ENCODE results near the gene SDR9C7. TPM values are rescaled to one million over a fixed set of nuclear protein-coding genes. Genes with fewer than 3 reads are reported as not detected.
"Not testable (repeated sequence)": the region's sequence is repeated elsewhere in the genome, so short reads cannot be mapped to it uniquely, and the experiment has no call there.

The SDR9C7 gene
- total RNA-seq, 4 donors from 2014 or later = 0.26 to 0.49 TPM; not detected in 2

- DNase-seq = no peak
- Histone ChIP-seq H3K4me1 (no peaks in the 10 kb centered on the region), H3K36me3 (no peaks in the 10 kb centered on the region), H3K4me3 (no peak overlapping the region), H3K27ac (no peak overlapping the region), H3K27me3 (no peaks in the 10 kb centered on the region), H3K9me3 (no peaks in the 10 kb centered on the region)
- TF ChIP-seq POLR2A (IDR thresholded peaks at IDR 0.05) = no peak
- TF ChIP-seq CTCF (IDR thresholded peaks at IDR 0.05) = no peak
- intact Hi-C loops (cut with DNase I; ENCODE audit: low total_unique reads) = no loop called here
These were observed 4.4 kb downstream of the SDR9C7 start for GRCh38 chr12:56929780-56930179.

DNA sequence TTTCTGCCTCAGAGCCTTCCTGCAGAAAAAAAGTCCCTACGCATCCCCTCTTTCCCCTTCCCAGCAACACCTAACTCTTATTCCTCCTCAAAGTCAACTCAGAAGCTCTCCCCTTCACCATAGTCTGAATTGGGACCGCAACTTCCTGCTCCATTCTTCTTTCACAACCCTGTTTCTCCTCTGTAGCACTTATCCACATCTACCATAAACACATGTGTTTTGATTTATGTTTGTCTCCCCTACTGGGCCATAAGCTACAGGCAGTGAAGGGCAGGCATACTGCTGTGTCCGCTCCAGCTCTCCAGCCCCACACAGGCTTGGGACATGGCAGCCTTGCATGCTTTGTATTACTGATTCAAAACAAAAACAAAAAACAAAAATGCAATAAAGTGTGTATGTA lies 5.9 kb downstream of the SDR9C7 start:
- Histone ChIP-seq H3K36me3 (no peaks in the 10 kb centered on the region), H3K9me3 (no peaks in the 10 kb centered on the region), H3K4me3 (no peak overlapping the region), H3K27me3 (no peaks in the 10 kb centered on the region), H3K27ac (no peak overlapping the region), H3K4me1 (no peaks in the 10 kb centered on the region)
- TF ChIP-seq CTCF (IDR thresholded peaks at IDR 0.05) = no peak
- intact Hi-C loops (cut with DNase I; ENCODE audit: low total_unique reads) = no loop called here
- no peak for DNase-seq

GRCh38 chr12:56927281-56927680 lies 6.9 kb downstream of the SDR9C7 start:
- H3K27ac ChIP-seq = no peak overlapping the region
- no peaks in the 10 kb centered on the region for H3K36me3 ChIP-seq
- intact Hi-C loops (cut with DNase I; ENCODE audit: low total_unique reads) = no loop called here
- DNase-seq = no peak
- no peaks in the 10 kb centered on the region for H3K9me3 ChIP-seq
- no peaks in the 10 kb centered on the region for H3K4me1 ChIP-seq
- H3K27me3 ChIP-seq = no peaks in the 10 kb centered on the region
- TF ChIP-seq CTCF (IDR thresholded peaks at IDR 0.05) (no peak), POLR2A (IDR thresholded peaks at IDR 0.05) (no peak)
- no peak overlapping the region for H3K4me3 ChIP-seq

- H3K4me1 ChIP-seq = no peaks in the 10 kb centered on the region
- no peak overlapping the region for H3K27ac ChIP-seq
- no peak overlapping the region for H3K4me3 ChIP-seq
- no peaks in the 10 kb centered on the region for H3K9me3 ChIP-seq
- no peak for DNase-seq
- H3K27me3 ChIP-seq = no peaks in the 10 kb centered on the region
- TF ChIP-seq CTCF (IDR thresholded peaks at IDR 0.05) = no peak
- TF ChIP-seq POLR2A (IDR thresholded peaks at IDR 0.05) = no peak
- H3K36me3 ChIP-seq = no peaks in the 10 kb centered on the region
- intact Hi-C loops (cut with DNase I; ENCODE audit: low total_unique reads) = no loop called here
These were observed 12.2 kb downstream of the SDR9C7 start for GRCh38 chr12:56922031-56922430.

DNA sequence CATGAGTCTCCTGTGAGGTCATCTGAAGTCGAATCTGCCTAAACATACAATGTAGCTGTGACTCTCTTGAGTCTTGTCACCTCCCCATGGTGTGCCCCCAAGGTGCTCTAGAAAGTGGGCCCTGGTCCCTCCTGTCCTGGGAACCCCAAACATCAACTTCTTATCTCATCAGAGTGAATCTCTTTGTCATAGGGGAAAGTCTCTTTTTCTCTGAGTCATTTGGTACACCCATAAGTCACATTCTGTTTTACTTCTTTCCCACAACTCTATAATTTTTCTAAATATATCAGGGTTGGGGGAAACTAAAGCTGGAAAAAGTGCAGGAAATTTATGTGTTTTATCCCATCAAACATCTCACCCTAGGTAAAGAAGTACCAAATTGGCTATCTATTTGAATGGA lies 12.9 kb downstream of the SDR9C7 start:
- no peaks in the 10 kb centered on the region for H3K27me3 ChIP-seq
- no peaks in the 10 kb centered on the region for H3K36me3 ChIP-seq
- intact Hi-C loops (cut with DNase I; ENCODE audit: low total_unique reads) = no loop called here
- no peak overlapping the region for H3K4me3 ChIP-seq
- no peak for DNase-seq
- H3K27ac ChIP-seq = no peak overlapping the region
- H3K4me1 ChIP-seq = no peaks in the 10 kb centered on the region
- TF ChIP-seq POLR2A (IDR thresholded peaks at IDR 0.05) = no peak
- no peaks in the 10 kb centered on the region for H3K9me3 ChIP-seq

DNA sequence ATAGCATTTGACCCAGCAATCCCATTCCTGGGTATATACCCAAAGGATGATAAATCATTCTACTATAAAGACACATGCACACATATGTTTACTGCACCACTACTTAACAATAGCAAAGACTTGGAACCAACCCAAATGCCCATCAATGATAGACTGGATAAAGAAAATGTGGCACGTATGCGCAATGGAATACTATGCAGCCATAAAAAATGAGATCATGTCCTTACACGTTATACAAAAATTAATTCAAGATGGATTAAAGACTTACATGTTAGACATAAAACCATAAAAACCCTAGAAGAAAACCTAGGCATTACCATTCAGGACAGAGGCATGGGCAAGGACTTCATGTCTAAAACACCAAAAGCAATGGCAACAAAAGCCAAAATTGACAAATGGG lies 16.1 kb downstream of the SDR9C7 start:
- H3K36me3 ChIP-seq; H3K9me3 ChIP-seq; H3K27ac ChIP-seq; H3K4me3 ChIP-seq; DNase-seq; intact Hi-C loops (cut with DNase I; ENCODE audit: low total_unique reads); H3K4me1 ChIP-seq; H3K27me3 ChIP-seq: not testable (repeated sequence)
